GM08714 (cell line): ENCODE measurements around the gene OR11G2.
"Not testable (repeated sequence)": the region's sequence is repeated elsewhere in the genome, so short reads cannot be mapped to it uniquely, and the experiment has no call there.

Experiments used
- H3K4me3 ChIP-seq: fragments of 200-500 bp; sonication (Bioruptor generic); 2 replicates; pipeline ENCODE4 v1.5.1; 2014; ENCODE audit warnings: mild to moderate bottlenecking, low read length, inconsistent platforms
- ZNF274 ChIP-seq: IDR thresholded peaks from 2 replicates; pipeline ENCODE4 v1.6.1; 2012; ENCODE audit warnings: mild to moderate bottlenecking, low read depth, low read length

The OR11G2 gene, protein sequence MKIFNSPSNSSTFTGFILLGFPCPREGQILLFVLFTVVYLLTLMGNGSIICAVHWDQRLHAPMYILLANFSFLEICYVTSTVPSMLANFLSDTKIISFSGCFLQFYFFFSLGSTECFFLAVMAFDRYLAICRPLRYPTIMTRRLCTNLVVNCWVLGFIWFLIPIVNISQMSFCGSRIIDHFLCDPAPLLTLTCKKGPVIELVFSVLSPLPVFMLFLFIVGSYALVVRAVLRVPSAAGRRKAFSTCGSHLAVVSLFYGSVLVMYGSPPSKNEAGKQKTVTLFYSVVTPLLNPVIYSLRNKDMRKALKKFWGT

DNA sequence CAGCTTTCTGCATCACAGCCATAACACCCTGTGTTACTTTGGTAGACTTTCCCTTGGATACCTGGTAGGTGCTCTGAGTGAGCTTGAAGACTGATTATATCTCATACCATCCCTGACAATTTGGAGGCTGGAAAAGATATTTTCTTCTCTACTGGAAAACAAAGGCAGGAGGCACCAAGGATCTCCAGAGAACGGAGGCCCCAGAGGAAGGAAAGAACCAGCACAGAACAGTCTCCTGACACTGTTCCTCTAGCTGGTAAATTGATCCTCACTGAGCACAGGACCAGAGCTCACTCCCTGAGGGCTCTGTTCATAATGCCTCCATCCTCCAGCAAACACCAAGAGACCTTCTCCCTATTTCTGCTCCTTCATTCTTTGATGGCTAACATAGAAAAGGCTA lies at the start of gene OR11G2:
OR11G2 (plus strand) TSS at position 301 of the 400 bp plus-strand sequence. CDS start 6,542 bp downstream, outside the sequence.
- H3K4me3 ChIP-seq, result no peak within 1 kb of the TSS
- no peak for TF ChIP-seq ZNF274

DNA sequence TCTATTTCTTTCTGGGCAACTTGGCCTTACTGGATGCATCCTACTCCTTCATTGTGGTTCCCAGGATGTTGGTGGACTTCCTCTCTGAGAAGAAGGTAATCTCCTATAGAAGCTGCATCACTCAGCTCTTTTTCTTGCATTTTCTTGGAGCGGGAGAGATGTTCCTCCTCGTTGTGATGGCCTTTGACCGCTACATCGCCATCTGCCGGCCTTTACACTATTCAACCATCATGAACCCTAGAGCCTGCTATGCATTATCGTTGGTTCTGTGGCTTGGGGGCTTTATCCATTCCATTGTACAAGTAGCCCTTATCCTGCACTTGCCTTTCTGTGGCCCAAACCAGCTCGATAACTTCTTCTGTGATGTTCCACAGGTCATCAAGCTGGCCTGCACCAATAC lies 46.8 kb upstream of the OR11G2 start:
- H3K4me3 ChIP-seq, result no peak overlapping the region
- TF ChIP-seq ZNF274, result no peak

DNA sequence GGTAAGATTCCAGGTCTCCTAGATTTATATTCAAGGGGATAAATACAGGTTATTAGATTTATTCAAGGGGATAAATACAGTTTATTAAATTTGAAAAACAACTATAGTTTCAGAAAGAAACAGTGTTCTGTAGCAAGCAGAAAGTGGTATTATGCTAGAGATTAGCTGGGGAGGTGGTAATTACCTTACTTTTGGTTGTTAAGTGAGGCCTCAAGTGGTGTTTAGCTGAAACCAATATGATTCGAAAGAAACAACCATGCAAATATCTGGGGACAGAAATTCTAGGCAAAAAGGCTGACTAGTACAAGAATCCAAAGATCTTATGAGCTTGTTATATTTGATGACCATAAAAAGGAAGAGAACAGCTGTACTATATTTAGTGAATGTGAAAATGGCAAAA lies 45.9 kb upstream of the OR11G2 start:
- H3K4me3 ChIP-seq, result no peak overlapping the region
- no peak for TF ChIP-seq ZNF274

DNA sequence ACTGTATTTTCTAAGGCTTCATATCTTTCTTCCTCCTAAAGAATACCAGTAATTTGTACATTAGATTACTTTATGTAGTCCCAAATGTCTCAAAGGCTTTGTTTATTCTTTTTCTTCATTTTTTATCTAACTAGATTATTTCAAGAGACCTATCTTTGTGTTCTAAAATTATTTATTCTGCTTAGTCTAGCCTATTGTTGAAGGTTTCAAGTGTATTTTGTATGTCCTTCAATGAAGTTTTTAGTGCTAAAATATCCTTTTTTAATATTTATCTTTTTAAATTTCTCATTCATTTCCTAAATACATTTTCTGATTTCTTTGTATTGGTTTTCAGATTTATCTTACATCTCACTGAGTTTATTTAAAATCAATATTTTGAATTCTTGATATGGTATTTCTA lies 26.2 kb upstream of the OR11G2 start:
- TF ChIP-seq ZNF274, result no peak
- H3K4me3 ChIP-seq, result no peak overlapping the region

DNA sequence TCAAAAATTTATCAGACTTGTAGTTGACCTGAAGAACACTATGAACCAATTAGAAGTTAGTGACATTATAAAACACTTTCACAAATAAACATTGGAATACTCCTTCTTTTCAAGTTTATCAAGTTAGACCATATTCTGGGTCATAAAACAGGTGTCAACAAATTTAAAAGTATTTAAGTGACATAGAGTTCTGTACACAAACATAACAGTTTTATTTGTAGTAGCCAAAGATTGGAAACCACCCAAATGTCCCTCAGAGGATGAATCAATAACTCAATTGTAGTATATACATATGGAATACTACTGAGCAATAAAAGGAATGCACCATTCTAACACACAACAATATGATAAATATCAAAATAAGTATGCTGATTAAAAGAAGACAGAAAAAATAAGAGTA lies 23.6 kb upstream of the OR11G2 start:
- no peak for TF ChIP-seq ZNF274
- H3K4me3 ChIP-seq, result no peak overlapping the region

DNA sequence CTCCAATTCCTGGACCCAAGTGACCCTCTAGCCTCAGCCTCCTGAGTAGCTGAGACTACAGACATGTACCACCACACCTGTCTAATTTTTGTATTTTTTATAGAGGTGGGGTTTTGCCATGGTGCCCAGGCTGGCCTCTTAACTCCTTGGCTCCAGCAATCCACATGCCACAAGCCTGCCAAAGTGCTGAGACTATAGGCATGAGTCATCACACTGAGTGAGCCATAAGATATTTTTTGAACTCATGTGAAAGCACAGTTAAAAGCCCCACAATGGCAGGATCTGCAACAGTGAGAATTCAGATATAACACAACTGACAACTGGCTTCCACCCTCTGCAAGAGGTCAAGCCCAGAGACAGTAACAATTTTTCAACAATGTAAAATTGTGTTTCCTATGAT lies 20.8 kb upstream of the OR11G2 start:
- not testable (repeated sequence) for H3K4me3 ChIP-seq

DNA sequence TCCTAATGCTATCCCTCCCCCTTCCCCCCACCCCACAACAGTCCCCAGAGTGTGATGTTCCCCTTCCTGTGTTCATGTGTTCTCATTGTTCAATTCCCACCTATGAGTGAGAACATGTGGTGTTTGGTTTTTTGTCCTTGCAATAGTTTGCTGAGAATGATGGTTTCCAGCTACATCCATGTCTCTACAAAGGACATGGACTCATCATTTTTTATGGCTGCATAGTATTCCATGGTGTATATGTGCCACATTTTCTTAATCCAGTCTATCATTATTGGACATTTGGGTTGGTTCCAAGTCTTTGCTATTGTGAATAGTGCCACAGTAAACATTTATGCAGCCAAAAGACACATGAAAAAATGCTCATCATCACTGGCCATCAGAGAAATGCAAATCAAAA lies 16.5 kb upstream of the OR11G2 start:
- not testable (repeated sequence) for H3K4me3 ChIP-seq

DNA sequence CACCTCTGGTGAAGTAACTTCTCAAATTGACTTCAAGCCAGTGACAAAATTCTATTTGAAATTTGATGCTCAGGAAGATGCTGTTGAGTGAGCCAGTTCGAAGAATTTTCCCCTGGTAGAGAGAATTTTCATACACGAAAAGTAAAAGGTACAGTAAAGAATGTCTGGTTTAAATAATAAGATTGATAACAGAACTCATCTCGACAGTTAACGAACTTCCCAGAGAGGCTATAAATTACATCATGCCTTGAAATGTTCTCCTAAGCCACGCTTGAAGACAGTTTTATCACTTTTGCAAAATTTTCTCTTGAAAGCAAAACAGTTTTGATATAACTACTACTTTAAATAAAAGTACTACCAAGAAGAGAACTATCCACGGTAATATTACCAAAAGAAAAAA lies 14.4 kb upstream of the OR11G2 start:
- no peak for TF ChIP-seq ZNF274
- no peak overlapping the region for H3K4me3 ChIP-seq

DNA sequence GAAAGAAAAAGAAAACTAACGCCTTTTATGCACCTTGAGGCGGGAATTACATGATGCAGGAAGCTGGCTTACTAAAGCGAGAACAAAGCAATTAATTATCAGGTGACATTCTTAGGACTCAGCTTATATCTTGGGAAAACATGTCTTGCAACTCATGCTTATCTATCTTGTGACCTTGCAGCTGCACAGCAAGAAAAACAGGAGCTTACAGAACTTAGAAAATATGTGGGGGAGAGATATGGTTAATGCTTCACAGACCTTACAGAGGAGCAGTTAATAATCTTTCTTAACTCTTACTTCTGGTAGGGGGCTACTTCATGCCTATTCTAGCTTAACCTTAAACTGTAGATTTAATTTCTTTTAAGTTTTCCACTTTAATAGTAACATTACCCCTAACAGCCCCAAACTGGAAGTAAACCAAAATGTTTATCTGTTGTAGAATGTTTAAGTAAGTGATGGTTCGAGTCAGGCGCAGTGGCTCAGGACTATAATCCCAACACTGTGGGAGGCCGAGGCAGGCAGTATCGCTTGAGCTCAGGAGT lies 13.2 kb upstream of the OR11G2 start:
- no peak for TF ChIP-seq ZNF274
- no peak overlapping the region for H3K4me3 ChIP-seq

DNA sequence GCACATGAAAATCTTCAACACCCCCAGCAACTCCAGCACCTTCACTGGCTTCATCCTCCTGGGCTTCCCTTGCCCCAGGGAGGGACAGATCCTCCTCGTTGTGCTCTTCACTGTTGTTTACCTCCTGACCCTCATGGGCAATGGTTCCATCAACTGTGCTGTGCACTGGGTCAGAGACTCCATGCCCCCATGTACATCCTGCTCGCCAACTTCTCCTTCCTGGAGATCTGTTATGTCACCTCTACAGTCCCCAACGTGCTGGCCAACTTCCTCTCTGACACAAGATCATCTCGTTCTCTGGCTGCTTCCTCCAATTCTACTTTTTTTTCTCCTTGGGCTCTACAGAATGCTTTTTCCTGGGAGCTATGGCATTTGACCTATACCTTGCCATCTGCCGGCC lies 11.5 kb upstream of the OR11G2 start:
- TF ChIP-seq ZNF274, result no peak
- H3K4me3 ChIP-seq, result no peak overlapping the region

DNA sequence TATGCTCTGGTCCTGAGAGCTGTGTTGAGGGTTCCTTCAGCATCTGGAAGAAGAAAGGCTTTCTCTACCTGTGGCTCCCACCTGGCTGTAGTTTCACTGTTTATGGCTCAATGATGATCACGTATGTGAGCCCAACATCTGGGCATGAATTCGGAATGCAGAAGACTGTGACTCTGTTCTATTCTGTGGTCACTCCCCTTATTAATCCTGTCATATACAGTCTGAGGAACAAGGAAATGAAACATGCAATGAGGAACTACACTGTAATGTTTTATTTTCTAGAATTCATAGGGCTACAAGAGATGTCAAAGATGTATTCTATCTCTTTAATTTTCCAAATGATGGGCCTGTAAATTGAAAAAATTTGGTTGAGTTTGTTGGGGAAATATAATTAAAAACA lies 10.8 kb upstream of the OR11G2 start:
- TF ChIP-seq ZNF274, result no peak
- H3K4me3 ChIP-seq, result no peak overlapping the region

DNA sequence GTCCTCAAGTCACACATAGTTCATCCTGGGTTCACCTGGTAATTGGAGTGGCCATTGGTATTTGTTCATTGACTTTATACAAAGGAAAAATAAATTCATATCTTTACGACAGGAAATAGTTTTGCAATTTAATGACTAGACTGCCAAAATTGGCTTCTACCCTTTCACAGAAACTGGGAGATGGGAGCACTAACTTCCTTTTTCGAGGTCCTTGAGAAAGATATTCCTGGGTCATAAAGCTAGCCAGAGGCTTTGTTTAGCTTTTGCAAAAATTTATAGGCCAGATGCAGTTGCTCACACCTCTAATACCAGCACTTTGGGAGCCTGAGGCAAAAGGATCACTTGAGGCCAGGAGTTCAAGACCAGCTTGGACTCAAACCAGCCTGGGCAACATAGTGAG lies 10.2 kb upstream of the OR11G2 start:
- no peak for TF ChIP-seq ZNF274
- H3K4me3 ChIP-seq, result no peak overlapping the region

DNA sequence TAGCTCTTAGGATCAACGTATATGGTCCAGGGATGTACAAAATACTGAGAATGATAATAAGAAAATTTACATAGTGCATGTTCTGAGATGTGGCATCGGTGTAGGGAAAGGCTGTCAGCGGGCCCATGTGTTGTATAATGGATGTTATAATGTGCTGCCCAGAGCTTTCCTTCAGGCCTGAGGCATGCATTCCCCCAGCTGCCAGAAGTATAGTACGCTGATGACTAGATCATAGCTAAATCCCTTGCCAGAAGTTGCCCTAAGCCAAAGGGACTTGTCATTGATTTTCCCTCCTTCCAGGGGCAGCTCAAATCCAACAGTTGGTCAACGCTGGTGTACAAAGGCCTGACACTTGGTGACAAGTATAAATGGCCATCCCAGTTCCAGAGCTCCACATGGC lies 6.5 kb upstream of the OR11G2 start:
- no peak for TF ChIP-seq ZNF274
- no peak overlapping the region for H3K4me3 ChIP-seq

DNA sequence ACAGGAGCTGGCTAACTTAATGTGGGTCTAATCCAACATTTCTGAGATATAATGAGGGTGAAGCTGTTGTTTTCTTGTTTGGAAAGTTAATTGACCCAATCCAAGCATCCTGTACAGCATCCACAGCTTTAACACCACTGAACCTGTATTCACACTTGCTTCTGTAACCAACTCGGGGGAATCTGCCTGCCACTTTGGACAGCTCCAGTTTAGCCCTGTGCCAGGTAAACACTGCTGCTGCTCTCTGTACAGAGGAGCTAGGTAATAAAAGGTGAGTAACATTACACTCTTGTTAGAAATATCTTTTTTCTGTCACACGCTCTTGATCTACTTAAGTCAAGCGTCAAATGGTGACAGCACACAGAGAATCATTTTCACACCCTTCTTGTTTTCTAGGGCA lies 700 bp downstream of the OR11G2 start:
- TF ChIP-seq ZNF274, result no peak
- H3K4me3 ChIP-seq, result no peak overlapping the region

DNA sequence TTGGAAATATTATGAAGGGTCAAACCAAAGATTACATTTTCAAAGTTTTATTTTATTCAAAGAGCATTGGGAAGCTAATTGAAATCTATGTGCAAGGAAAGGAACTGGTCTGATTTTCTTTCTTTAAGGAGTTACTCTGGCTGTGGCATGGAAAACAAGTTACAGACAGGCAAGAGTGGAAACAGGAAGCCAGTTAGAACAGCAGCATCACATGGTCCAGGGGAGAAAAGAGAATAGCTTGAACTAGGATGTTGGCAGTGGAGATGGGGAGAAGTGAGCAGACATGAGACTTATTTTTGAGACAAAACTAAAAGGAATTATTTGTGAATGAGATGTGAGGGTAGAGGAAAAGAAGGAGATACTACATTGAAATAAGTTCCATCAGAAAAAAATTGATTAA lies 3.4 kb downstream of the OR11G2 start:
- H3K4me3 ChIP-seq, result no peak overlapping the region
- no peak for TF ChIP-seq ZNF274

DNA sequence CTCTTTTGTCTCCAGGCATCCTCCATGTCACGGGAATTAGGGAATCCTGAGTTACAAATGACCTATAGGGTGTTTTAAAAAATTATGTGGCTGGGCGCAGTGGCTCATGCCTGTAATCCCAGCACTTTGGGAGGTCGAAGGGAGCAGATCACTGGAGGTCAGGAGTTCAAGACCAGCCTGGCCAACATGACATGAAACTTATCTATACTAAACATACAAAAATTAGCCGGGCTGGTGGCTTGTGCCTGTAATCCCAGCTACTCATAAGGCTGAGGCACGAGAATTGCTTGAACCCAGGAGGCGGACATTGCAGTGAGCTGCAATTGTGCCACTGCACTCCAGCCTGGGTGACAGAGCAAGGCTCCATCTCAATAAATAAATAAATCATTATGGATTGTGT lies 4.5 kb downstream of the OR11G2 start:
- not testable (repeated sequence) for H3K4me3 ChIP-seq
